ENCODE results near the gene FECH. TPM values are rescaled to one million over a fixed set of nuclear protein-coding genes. Genes with fewer than 3 reads are reported as not detected.

FECH gene
- total RNA-seq (100 to 1,000 TPM in 1 of 2 donors, 10 to 100 TPM in 1; 28.3 to 107 TPM), polyA plus RNA-seq (10 to 100 TPM in 1 of 2 donors, 1 to 10 TPM in 1; 4.5 to 12.5 TPM)
- long read RNA-seq, donor 1, transcript FECH-201 (11 exons, 3,853 nt), result major isoform, 8 of 10 reads
- long read RNA-seq, donor 1, partial matches to known transcripts, result 0 of 10 reads
- long read RNA-seq, donor 1, other reads (novel, unspliced or antisense), result 0 of 10 reads
- long read RNA-seq, donor 2, partial matches to known transcripts, result 0 of 3 reads
- long read RNA-seq, donor 2, other reads (novel, unspliced or antisense), result 0 of 3 reads
- long read RNA-seq, donor 3, partial matches to known transcripts, result 0 of 6 reads
- long read RNA-seq, donor 3, other reads (novel, unspliced or antisense), result 0 of 6 reads
- long read RNA-seq, donor 4, partial matches to known transcripts, result 0 of 1 reads
- long read RNA-seq, donor 4, other reads (novel, unspliced or antisense), result 0 of 1 reads
- long read RNA-seq, donor 5, transcript FECH-201 (11 exons, 3,853 nt), result major isoform, 8 of 10 reads
- long read RNA-seq, donor 5, partial matches to known transcripts, result 0 of 10 reads
- long read RNA-seq, donor 5, other reads (novel, unspliced or antisense), result 0 of 10 reads

DNA sequence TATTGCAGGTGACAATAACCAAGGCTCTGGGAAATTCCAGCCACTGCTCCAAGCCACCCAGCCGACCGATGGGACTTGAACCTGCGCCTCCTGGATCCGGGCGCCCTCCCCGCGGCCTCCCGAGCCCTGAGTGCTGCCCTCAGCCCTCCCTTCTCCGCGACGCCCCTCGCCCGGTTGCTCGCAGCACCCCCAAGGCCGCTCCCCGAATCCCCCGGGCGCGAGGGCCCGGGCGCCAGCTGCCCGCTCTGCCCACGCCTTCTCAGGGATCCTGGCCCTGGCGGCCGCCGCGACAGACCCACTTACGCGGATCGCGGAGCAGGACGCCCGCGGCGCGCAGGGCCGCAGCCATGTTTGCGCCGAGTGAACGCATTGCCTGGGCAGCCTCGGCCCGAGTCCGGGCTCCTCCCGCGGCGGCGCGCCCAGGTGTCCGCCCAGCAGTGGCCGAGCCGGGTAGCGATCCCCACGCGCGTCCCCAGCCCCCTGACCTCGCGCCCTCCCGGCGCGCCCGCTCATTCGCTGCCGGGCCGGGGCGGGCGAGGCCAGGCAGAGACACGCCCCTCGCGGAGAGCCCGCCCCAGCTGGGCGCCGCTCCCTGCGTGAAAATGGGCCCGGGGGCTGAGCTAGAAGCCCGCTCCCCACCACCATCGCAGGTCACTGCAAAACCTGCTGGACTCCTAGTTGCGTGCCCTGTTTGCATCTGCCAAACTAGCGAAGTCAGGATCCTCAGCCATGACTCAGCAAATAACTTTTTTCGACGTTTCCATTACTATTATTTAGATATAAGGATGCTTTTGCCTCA is at the start of gene FECH:
Gene FECH (minus strand): TSS at position 452 of the 799 bp plus-strand sequence. CDS start 82 bp downstream, at position 370.
- Histone ChIP-seq H3K4me1 (ENCODE audit: control insufficient read depth in 5 of 5, insufficient read depth in 5 of 5, low read length in 5 of 5) (peaks cover 0 to 10% (median 8%) of the 10 kb centered on the region in 5 donors), H3K27ac (ENCODE audit: low read depth in 1 of 2, low read length in 1 of 2) (peak within 1 kb of the TSS; percentile 86 to 92), H3K36me3 (ENCODE audit: control insufficient read depth in 4 of 4, insufficient read depth in 4 of 4, low read length in 4 of 4) (peaks cover 0 to 5% (median 2%) of the 10 kb centered on the region in 4 donors), H3K9ac (ENCODE audit: insufficient read depth in 1 of 2, low read length in 2 of 2) (peak within 1 kb of the TSS; percentile 53 to 92), H3K4me3 (peak within 1 kb of the TSS; percentile 76), H3K27me3 (ENCODE audit: control insufficient read depth in 3 of 3, insufficient read depth in 3 of 3, low read length in 2 of 3) (no peaks in the 10 kb centered on the region), H3K9me3 (ENCODE audit: control insufficient read depth in 4 of 4, insufficient read depth in 3 of 4, low read length in 3 of 4) (no peaks in the 10 kb centered on the region)
- ATAC-seq (ENCODE audit: insufficient read depth, low FRiP score) (peak; percentile 94), DNase-seq (peak; percentile 60 to 78 (median 75))
- TF ChIP-seq, protein P1, sequence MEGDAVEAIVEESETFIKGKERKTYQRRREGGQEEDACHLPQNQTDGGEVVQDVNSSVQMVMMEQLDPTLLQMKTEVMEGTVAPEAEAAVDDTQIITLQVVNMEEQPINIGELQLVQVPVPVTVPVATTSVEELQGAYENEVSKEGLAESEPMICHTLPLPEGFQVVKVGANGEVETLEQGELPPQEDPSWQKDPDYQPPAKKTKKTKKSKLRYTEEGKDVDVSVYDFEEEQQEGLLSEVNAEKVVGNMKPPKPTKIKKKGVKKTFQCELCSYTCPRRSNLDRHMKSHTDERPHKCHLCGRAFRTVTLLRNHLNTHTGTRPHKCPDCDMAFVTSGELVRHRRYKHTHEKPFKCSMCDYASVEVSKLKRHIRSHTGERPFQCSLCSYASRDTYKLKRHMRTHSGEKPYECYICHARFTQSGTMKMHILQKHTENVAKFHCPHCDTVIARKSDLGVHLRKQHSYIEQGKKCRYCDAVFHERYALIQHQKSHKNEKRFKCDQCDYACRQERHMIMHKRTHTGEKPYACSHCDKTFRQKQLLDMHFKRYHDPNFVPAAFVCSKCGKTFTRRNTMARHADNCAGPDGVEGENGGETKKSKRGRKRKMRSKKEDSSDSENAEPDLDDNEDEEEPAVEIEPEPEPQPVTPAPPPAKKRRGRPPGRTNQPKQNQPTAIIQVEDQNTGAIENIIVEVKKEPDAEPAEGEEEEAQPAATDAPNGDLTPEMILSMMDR (IDR thresholded peaks at IDR 0.05; ENCODE audit: control extremely low read depth, extremely low read depth), result no peak
- 0 to 1% methylated on average over 64 to 80 of the region's 80 CpGs for WGBS, 2 donors

- DNase-seq (peak in 2 of 3 donors; percentile 65 to 81), ATAC-seq (ENCODE audit: insufficient read depth, low FRiP score) (no peak)
- peaks cover 0 to 5% (median 0%) of the 10 kb centered on the region in 5 donors for H3K4me1 ChIP-seq (ENCODE audit: control insufficient read depth in 5 of 5, insufficient read depth in 5 of 5, low read length in 5 of 5)
- H3K36me3 ChIP-seq (ENCODE audit: control insufficient read depth in 4 of 4, insufficient read depth in 4 of 4, low read length in 4 of 4), result no peaks in the 10 kb centered on the region
- H3K9me3 ChIP-seq (ENCODE audit: control insufficient read depth in 4 of 4, insufficient read depth in 3 of 4, low read length in 3 of 4), result peaks cover 0 to 2% (median 0%) of the 10 kb centered on the region in 4 donors
- no peaks in the 10 kb centered on the region for H3K27me3 ChIP-seq (ENCODE audit: control insufficient read depth in 3 of 3, insufficient read depth in 3 of 3, low read length in 2 of 3)
- TF ChIP-seq, protein P1 (IDR thresholded peaks at IDR 0.05; ENCODE audit: control extremely low read depth, extremely low read depth), result no peak
- H3K4me3 ChIP-seq, result no peak overlapping the region
- H3K27ac ChIP-seq (ENCODE audit: low read depth in 1 of 2, low read length in 1 of 2), result no peak overlapping the region
- WGBS, 2 donors, result 66 to 88% methylated on average over 4 of the region's 4 CpGs
- no peak overlapping the region for H3K9ac ChIP-seq (ENCODE audit: insufficient read depth in 1 of 2, low read length in 2 of 2)
Measured at GRCh38 chr18:57635003-57635822, 48.7 kb upstream of the FECH start.

GRCh38 chr18:57631697-57632096 is 45.2 kb upstream of the FECH start:
- Histone ChIP-seq H3K9me3 (ENCODE audit: control insufficient read depth in 4 of 4, insufficient read depth in 3 of 4, low read length in 3 of 4) (no peaks in the 10 kb centered on the region), H3K27ac (ENCODE audit: low read depth in 1 of 2, low read length in 1 of 2) (no peak overlapping the region), H3K36me3 (ENCODE audit: control insufficient read depth in 4 of 4, insufficient read depth in 4 of 4, low read length in 4 of 4) (no peaks in the 10 kb centered on the region), H3K27me3 (ENCODE audit: control insufficient read depth in 3 of 3, insufficient read depth in 3 of 3, low read length in 2 of 3) (no peaks in the 10 kb centered on the region), H3K4me1 (ENCODE audit: control insufficient read depth in 5 of 5, insufficient read depth in 5 of 5, low read length in 5 of 5) (peaks cover 0 to 5% (median 0%) of the 10 kb centered on the region in 5 donors), H3K9ac (ENCODE audit: insufficient read depth in 1 of 2, low read length in 2 of 2) (no peak overlapping the region), H3K4me3 (no peak overlapping the region)
- TF ChIP-seq, protein P1 (IDR thresholded peaks at IDR 0.05; ENCODE audit: control extremely low read depth, extremely low read depth), result no peak
- no peak for ATAC-seq (ENCODE audit: insufficient read depth, low FRiP score)
- WGBS, 2 donors, result 64 to 70% methylated on average over 2 of the region's 2 CpGs
- no peak for DNase-seq

All from lung (tissue), 16 donors.